Gastroesophageal sphincter (tissue), 4 donors: ENCODE results near the gene PARD3. TPM values are rescaled to one million over a fixed set of nuclear protein-coding genes. Genes with fewer than 3 reads are reported as not detected.

Experiments used
- ATAC-seq: fragments of 150-250 bp; one replicate; pipeline ENCODE4 v1.9.1; 2016; ENCODE audit warnings: mild to moderate bottlenecking, moderate library complexity
- H3K27ac ChIP-seq, 4 donors: fragments of 200-600 bp; sonication (generic) in 3 of 4; 1 replicate in 3 of 4; 2 replicates in 1 of 4; pipeline ENCODE4 v1.5.1; 2016 to 2019
- H3K27me3 ChIP-seq: fragments of 200-600 bp; sonication (generic); one replicate; pipeline ENCODE4 v1.5.1; 2019
- H3K36me3 ChIP-seq, 2 donors: fragments of 200-600 bp; sonication (generic); one replicate each; pipeline ENCODE4 v1.5.1; 2019; ENCODE audit warnings: control low read depth in 1 of 2
- H3K4me1 ChIP-seq, 3 donors: fragments of 200-600 bp; sonication (generic); 1 replicate in 2 of 3; 2 replicates in 1 of 3; pipeline ENCODE4 v1.5.1; 2016 to 2019; ENCODE audit warnings: control low read depth in 2 of 3
- H3K4me3 ChIP-seq, 2 donors: fragments of 200-600 bp; sonication (generic); one replicate each; pipeline ENCODE4 v1.5.1; 2019; ENCODE audit warnings: mild to moderate bottlenecking in 1 of 2, moderate library complexity in 1 of 2
- H3K9me3 ChIP-seq, 3 donors: fragments of 200-600 bp; sonication (generic); one replicate each; pipeline ENCODE4 v1.5.1; 2017 to 2019; ENCODE audit warnings: control low read depth in 2 of 3
- EP300 ChIP-seq: sonication (generic); formaldehyde crosslinking; IDR thresholded peaks from one replicate; pipeline ENCODE4 v1.6.1; 2017; ENCODE audit warnings: antibody characterized with exemption, mild to moderate bottlenecking
- POLR2A ChIP-seq, 2 donors: fragments of 450-650 bp; IDR thresholded peaks; one replicate each; pipeline ENCODE4 v1.6.1; 2017; ENCODE audit warnings: antibody characterized with exemption in 2 of 2, mild to moderate bottlenecking in 2 of 2, moderate library complexity in 1 of 2
- POLR2AphosphoS5 ChIP-seq: sonication (generic); formaldehyde crosslinking; IDR thresholded peaks from one replicate; pipeline ENCODE4 v1.6.1; 2017; ENCODE audit warnings: antibody characterized with exemption
- WGBS, 2 donors: methylation state at CpG; one replicate each; pipeline ENCODE4 v1.1.5; 2018; ENCODE audit warnings: low coverage in 1 of 2; 5-methylcytosine and 5-hydroxymethylcytosine counted together
- total RNA-seq, 4 donors: library from RNA; depleted of rRNA; stranded (reverse); fragments of >200 nt; gene quantifications; one replicate each; pipeline ENCODE4 v1.1.0, GENCODE V29; 2016
- TF ChIP-seq, protein P1 (sequence below), 4 experiments: fragments of 200-600 bp in 2 of 4; fragments of 450-650 bp in 2 of 4; sonication (generic) in 1 of 4; IDR thresholded peaks; one replicate each; pipeline ENCODE4 v1.5.1; 2017 to 2019; ENCODE audit warnings: antibody characterized with exemption in 4 of 4, mild to moderate bottlenecking in 2 of 4, moderate library complexity in 2 of 4

The PARD3 gene
- total RNA-seq, 4 donors from 2014 or later, result 101 to 127 (median 115) TPM

DNA sequence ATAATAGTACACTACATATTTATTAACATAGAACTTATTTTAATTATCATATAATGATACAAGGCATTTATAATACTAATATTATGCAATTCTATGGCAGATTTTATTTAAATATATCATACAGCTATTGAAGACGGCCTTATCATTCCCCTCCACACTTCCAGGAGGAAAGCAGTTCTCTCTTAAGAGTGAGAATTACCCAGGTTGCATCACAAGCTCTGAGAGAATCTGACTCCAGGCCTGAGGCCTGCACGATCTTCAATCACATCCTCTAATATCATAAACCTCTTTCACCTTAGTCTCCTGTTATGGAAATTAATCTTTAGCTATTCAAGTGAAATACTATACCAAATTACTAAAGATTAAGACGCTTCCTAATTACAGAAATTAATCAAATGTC is 564.4 kb downstream of the PARD3 start:
- Histone ChIP-seq H3K27me3 (no peaks in the 10 kb centered on the region), H3K9me3 (no peaks in the 10 kb centered on the region), H3K27ac (no peak overlapping the region), H3K36me3 (peaks cover 0 to 15% of the 10 kb centered on the region in 2 donors), H3K4me3 (no peak overlapping the region), H3K4me1 (peaks cover 0 to 6% (median 0%) of the 10 kb centered on the region in 3 donors)
- no peak for TF ChIP-seq POLR2AphosphoS5
- TF ChIP-seq POLR2A (IDR thresholded peaks at IDR 0.05), result no peak
- TF ChIP-seq, protein P1, sequence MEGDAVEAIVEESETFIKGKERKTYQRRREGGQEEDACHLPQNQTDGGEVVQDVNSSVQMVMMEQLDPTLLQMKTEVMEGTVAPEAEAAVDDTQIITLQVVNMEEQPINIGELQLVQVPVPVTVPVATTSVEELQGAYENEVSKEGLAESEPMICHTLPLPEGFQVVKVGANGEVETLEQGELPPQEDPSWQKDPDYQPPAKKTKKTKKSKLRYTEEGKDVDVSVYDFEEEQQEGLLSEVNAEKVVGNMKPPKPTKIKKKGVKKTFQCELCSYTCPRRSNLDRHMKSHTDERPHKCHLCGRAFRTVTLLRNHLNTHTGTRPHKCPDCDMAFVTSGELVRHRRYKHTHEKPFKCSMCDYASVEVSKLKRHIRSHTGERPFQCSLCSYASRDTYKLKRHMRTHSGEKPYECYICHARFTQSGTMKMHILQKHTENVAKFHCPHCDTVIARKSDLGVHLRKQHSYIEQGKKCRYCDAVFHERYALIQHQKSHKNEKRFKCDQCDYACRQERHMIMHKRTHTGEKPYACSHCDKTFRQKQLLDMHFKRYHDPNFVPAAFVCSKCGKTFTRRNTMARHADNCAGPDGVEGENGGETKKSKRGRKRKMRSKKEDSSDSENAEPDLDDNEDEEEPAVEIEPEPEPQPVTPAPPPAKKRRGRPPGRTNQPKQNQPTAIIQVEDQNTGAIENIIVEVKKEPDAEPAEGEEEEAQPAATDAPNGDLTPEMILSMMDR (IDR thresholded peaks at IDR 0.05), result no peak
- no peak for TF ChIP-seq EP300
- no peak for ATAC-seq
- 89 to 90% methylated on average over 3 of the region's 3 CpGs for WGBS, 2 donors

DNA sequence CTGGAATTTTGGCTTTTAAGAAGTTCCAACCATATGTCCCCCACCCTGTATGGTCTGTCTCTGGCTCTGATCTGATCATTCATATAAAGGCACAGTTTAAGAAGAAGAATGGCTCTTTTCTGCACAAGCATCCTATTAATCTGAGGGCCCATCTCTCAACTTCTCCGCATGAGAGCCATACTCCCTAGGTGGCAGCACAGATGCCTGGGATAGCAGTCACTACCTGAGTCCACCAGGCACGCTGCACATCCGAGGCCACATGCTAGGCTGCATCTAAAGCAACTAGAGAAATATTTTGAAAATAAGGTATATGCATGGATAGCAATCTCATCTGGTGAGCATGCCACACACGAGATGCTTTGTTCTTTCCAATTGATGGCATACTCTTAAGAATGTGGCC is 565.5 kb downstream of the PARD3 start:
- Histone ChIP-seq H3K4me3 (no peak overlapping the region), H3K27ac (no peak overlapping the region), H3K27me3 (no peaks in the 10 kb centered on the region), H3K4me1 (no peaks in the 10 kb centered on the region), H3K36me3 (peaks cover 0 to 17% of the 10 kb centered on the region in 2 donors), H3K9me3 (no peaks in the 10 kb centered on the region)
- TF ChIP-seq, protein P1 (IDR thresholded peaks at IDR 0.05), result no peak
- TF ChIP-seq EP300, result no peak
- 89 to 94% methylated on average over 3 to 4 of the region's 4 CpGs for WGBS, 2 donors
- no peak for ATAC-seq

DNA sequence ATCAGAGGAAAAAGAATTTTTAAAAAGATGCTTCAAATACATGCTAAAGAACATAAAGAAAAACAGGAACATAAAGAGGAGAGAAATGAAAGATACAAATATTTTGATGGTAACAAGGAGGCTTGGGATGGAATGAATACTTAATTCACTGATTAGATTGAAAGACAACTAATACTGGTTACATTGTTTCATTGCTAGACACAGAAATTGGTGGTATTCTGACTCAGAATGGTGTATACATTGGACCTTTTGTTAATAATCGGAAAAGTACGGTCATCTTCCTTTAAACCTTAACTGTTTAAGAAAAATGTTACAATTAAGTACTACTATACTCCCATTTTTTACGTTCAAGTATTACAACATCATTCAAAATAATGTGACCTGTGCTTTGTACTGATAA is 567.5 kb downstream of the PARD3 start:
- Histone ChIP-seq H3K27me3 (no peaks in the 10 kb centered on the region), H3K36me3 (peaks cover 0 to 13% of the 10 kb centered on the region in 2 donors), H3K27ac (no peak overlapping the region), H3K9me3 (no peaks in the 10 kb centered on the region), H3K4me1 (no peaks in the 10 kb centered on the region), H3K4me3 (no peak overlapping the region)
- 90 to 94% methylated on average over 3 of the region's 3 CpGs for WGBS, 2 donors
- TF ChIP-seq POLR2A (IDR thresholded peaks at IDR 0.05), result no peak
- TF ChIP-seq, protein P1 (IDR thresholded peaks at IDR 0.05), result no peak
- no peak for ATAC-seq

DNA sequence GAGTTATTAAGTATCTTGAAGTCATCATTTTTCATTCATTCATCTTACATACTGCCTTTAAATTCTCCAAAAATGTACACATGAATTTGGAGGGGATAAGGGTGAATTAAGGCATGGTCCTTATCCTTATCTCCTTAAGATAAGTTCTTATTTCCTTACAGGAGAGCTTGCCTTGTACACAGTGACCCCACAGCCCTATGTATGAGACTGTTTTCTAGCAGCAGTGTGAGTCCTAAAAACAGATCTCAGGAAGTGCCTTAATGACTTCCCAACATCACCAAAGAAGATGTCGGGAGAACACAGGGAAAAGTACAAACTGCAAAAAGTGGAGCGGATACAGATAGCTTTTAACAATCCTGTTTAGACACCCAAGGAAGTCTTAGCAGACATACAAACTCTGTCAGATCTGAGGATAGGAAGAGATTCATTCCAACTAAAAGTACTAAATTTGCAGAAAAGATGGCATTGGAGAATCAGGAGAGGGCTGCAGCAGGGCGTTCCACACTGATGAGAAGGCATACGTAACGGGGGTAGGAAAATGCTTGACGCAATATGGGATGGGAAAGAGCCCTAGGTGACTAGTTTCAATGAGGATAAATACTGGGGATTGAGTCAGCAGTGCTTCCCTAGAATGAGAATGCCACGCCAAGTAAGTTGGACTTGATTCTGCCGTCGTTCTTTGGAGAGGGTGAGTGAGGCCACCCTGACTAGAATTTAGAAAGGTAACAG is 570.2 kb downstream of the PARD3 start:
- Histone ChIP-seq H3K27me3 (no peaks in the 10 kb centered on the region), H3K27ac (no peak overlapping the region), H3K36me3 (peaks cover 0 to 6% of the 10 kb centered on the region in 2 donors), H3K4me3 (no peak overlapping the region), H3K9me3 (no peaks in the 10 kb centered on the region), H3K4me1 (no peaks in the 10 kb centered on the region)
- TF ChIP-seq POLR2A (IDR thresholded peaks at IDR 0.05) (no peak), EP300 (no peak), POLR2AphosphoS5 (no peak)
- TF ChIP-seq, protein P1 (IDR thresholded peaks at IDR 0.05), result no peak
- ATAC-seq, result no peak
- WGBS, 2 donors, result 95 to 96% methylated on average over 7 to 9 of the region's 9 CpGs
